ENCODE data around the gene LRRC2. TPM values are rescaled to one million over a fixed set of nuclear protein-coding genes. Genes with fewer than 3 reads are reported as not detected.

LRRC2 gene
- total RNA-seq, 4 donors from 2014 or later: 0.62 to 2.0 (median 1.1) TPM; not detected in 1

DNA sequence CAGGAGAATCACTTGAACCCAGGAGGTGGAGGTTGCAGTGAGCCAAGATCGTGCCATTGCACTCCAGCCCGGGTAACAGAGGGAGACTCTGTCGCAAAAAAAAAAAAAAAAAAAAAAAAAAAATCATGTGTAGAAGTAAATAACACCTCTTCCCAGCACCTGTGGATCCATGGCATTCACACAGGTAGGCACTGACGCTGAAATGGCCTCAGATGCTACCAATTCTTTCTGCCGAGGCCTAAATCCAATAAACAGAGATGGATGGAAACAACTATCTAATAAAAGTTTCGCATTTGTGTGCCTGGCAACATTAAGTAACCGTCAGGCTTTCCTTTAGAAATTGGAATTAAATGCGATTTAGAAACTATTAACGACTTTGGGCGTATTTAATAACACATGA, 10.3 kb upstream of the LRRC2 start:
- H3K27me3 ChIP-seq: peaks cover 77% of the 10 kb centered on the region
- no peak for TF ChIP-seq EP300 (IDR thresholded peaks at IDR 0.05)
- TF ChIP-seq, protein P1, sequence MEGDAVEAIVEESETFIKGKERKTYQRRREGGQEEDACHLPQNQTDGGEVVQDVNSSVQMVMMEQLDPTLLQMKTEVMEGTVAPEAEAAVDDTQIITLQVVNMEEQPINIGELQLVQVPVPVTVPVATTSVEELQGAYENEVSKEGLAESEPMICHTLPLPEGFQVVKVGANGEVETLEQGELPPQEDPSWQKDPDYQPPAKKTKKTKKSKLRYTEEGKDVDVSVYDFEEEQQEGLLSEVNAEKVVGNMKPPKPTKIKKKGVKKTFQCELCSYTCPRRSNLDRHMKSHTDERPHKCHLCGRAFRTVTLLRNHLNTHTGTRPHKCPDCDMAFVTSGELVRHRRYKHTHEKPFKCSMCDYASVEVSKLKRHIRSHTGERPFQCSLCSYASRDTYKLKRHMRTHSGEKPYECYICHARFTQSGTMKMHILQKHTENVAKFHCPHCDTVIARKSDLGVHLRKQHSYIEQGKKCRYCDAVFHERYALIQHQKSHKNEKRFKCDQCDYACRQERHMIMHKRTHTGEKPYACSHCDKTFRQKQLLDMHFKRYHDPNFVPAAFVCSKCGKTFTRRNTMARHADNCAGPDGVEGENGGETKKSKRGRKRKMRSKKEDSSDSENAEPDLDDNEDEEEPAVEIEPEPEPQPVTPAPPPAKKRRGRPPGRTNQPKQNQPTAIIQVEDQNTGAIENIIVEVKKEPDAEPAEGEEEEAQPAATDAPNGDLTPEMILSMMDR (IDR thresholded peaks at IDR 0.05): no peak

DNA sequence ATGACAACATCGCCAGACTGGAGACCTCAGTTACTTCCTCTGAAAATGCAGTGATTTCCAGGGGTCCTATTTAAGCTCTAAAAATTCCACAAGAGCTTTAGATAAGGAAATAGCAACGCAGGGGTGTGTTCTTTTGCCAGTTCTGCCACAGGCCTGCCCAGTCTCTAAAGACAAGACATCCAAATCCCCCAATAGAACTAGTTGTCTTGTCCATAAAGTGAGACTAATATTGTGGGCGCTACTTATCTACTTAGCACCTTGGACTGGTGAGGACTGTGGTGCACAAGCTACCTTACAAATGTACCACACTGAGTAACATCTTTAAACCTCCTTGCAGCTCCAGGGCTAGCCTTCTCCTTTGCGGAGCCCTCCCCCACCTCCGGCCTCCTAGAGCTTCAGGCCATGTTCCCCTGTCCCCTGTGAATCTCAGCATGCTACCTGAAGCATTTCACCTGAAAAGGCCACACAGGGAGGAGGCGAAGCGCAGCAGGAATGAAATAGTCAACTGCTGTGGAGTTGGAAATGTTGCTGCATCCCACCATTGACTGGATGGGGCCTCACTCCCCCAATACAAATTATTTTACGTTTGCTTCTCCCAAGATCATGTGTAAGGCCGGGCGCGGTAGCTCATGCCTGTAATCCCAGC, 9.6 kb upstream of the LRRC2 start:
- ATAC-seq: no peak
- no peak for TF ChIP-seq POLR2AphosphoS5 (IDR thresholded peaks at IDR 0.05)
- TF ChIP-seq POLR2A (IDR thresholded peaks at IDR 0.05): no peak
- TF ChIP-seq EP300 (IDR thresholded peaks at IDR 0.05): no peak
- TF ChIP-seq, protein P1 (IDR thresholded peaks at IDR 0.05): no peak
- Histone ChIP-seq H3K36me3 (no peaks in the 10 kb centered on the region), H3K4me3 (no peak overlapping the region), H3K27me3 (peaks cover 75% of the 10 kb centered on the region), H3K4me1 (peaks cover 0 to 10% (median 0%) of the 10 kb centered on the region in 3 donors), H3K9me3 (no peaks in the 10 kb centered on the region), H3K27ac (no peak overlapping the region)
- WGBS, 2 donors (ENCODE audit: low coverage in 1 of 2): 75 to 92% methylated on average over 5 to 8 of the region's 11 CpGs

More for the DNA sequence above, 10.3 kb upstream of the LRRC2 start:
- H3K36me3 ChIP-seq: no peaks in the 10 kb centered on the region
- H3K9me3 ChIP-seq: no peaks in the 10 kb centered on the region
- ATAC-seq: no peak
- no peak overlapping the region for H3K4me3 ChIP-seq
- peaks cover 0 to 10% (median 0%) of the 10 kb centered on the region in 3 donors for H3K4me1 ChIP-seq
- H3K27ac ChIP-seq: no peak overlapping the region
- WGBS, 2 donors (ENCODE audit: low coverage in 1 of 2): 48 to 52% methylated on average over 5 to 7 of the region's 10 CpGs

DNA sequence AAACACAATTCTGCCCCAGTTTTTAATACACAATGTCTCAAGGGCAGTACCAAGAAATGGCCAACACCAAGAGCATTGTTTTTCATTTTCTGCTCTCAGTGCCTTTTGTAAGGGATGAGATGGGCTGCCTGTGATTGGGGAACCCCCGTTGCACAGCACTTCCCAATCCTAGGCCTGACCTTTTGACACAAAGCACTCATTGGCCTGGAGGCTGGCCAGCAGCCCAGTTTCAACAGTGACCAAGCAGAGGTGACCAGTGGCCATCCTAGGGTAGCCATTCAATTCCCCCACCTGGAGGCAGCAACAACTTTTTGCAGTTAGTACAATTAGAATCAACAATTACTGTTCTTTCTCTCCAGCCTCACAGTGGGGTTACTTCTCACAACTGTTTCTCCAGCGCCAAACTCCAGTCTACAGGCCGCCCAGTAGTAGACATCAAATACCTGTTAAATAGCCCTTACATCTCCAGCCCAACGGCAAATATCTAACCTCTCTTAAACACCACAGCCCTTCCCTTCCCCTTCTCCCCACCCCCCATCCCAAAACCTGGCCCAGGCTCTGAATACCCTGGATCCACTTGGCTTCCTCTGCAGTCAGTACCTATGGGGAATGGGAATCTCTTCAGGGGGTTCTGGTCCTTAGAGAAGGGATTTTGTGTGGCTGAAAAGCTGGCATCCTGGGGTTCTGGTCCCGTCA, 8.9 kb upstream of the LRRC2 start:
- Histone ChIP-seq H3K36me3 (no peaks in the 10 kb centered on the region), H3K4me1 (peaks cover 0 to 10% (median 0%) of the 10 kb centered on the region in 3 donors), H3K9me3 (no peaks in the 10 kb centered on the region), H3K27ac (no peak overlapping the region), H3K4me3 (no peak overlapping the region), H3K27me3 (peaks cover 72% of the 10 kb centered on the region)
- WGBS, 2 donors (ENCODE audit: low coverage in 1 of 2): 77 to 80% methylated on average over 4 to 5 of the region's 5 CpGs
- ATAC-seq: no peak
- TF ChIP-seq POLR2AphosphoS5 (IDR thresholded peaks at IDR 0.05) (no peak), EP300 (IDR thresholded peaks at IDR 0.05) (no peak), POLR2A (IDR thresholded peaks at IDR 0.05) (no peak)
- TF ChIP-seq, protein P1 (IDR thresholded peaks at IDR 0.05): no peak

DNA sequence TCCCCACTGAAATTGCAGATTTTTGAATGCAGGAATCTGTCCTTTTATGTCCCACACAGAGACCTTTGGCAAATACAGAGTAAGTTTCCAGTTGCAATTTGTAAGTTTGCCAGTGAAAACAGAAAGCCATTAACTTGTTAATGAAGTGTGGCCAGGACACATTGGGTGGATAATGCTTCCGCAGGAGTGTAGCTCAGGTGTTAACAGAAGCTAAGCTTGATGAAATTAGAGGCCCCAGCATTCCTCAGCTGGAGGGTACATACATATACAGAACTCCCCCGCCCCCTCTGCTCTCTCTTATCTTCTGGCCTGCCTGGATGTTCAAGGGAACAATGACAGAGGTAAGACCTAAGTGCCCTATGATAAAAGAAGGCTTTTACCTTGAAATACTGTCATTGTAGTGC, 8.1 kb upstream of the LRRC2 start:
- TF ChIP-seq EP300 (IDR thresholded peaks at IDR 0.05): no peak
- H3K4me1 ChIP-seq: peaks cover 0 to 10% (median 0%) of the 10 kb centered on the region in 3 donors
- peaks cover 0 to 5% (median 0%) of the 10 kb centered on the region in 3 donors for H3K9me3 ChIP-seq
- H3K27ac ChIP-seq: no peak overlapping the region
- peaks cover 65% of the 10 kb centered on the region for H3K27me3 ChIP-seq
- 40 to 78% methylated on average over 1 to 2 of the region's 2 CpGs for WGBS, 2 donors (ENCODE audit: low coverage in 1 of 2)
- H3K4me3 ChIP-seq: no peak overlapping the region
- no peak for ATAC-seq
- H3K36me3 ChIP-seq: no peaks in the 10 kb centered on the region

DNA sequence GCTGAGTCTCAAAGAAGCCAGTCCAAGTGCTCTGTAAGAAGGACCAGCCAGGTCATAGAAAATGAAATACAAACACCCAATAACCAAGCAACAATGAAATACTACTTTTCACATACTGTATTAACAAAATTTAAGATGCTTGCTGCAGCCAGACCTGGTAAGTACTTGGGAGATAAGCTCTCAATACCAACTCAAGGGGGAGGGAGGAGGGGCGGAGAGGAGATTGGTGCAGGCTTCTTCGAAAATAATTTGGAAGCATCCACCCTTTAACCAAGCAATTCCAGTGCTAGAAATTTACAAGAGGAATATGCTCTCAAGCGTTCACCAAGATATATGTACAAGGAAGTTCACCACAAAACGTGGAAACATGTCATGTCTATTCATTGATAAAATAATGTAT, 7.6 kb upstream of the LRRC2 start:
- Histone ChIP-seq H3K36me3 (no peaks in the 10 kb centered on the region), H3K4me3 (no peak overlapping the region), H3K4me1 (peaks cover 0 to 10% (median 0%) of the 10 kb centered on the region in 3 donors), H3K27ac (no peak overlapping the region), H3K9me3 (peaks cover 0 to 7% (median 0%) of the 10 kb centered on the region in 3 donors), H3K27me3 (peaks cover 59% of the 10 kb centered on the region)
- ATAC-seq: no peak
- 30 to 47% methylated on average over 3 to 4 of the region's 4 CpGs for WGBS, 2 donors (ENCODE audit: low coverage in 1 of 2)
- TF ChIP-seq POLR2AphosphoS5 (IDR thresholded peaks at IDR 0.05): no peak
- no peak for TF ChIP-seq EP300 (IDR thresholded peaks at IDR 0.05)
- no peak for TF ChIP-seq POLR2A (IDR thresholded peaks at IDR 0.05)
- TF ChIP-seq, protein P1 (IDR thresholded peaks at IDR 0.05): no peak
